Osteoblast (primary cell): ENCODE measurements around the gene FAM83G. TPM values are rescaled to one million over a fixed set of nuclear protein-coding genes. Genes with fewer than 3 reads are reported as not detected.
"Not testable (repeated sequence)": the region's sequence is repeated elsewhere in the genome, so short reads cannot be mapped to it uniquely, and the experiment has no call there.

Source experiments
- DNase-seq: peaks from one replicate; pipeline ENCODE4 v3.0.0; 2011; ENCODE audit warnings: low spot score, mixed read lengths; ENCODE audit not compliant: insufficient read length; ENCODE audit errors: missing footprints
- H2AFZ ChIP-seq: 2 replicates; pipeline ENCODE4 v1.6.0; 2011; ENCODE audit warnings: mild to moderate bottlenecking, low read length
- H3K27ac ChIP-seq: 2 replicates; pipeline ENCODE4 v1.5.1; 2011; ENCODE audit warnings: mild to moderate bottlenecking, low read depth, low read length, moderate library complexity
- H3K27me3 ChIP-seq: 2 replicates; pipeline ENCODE4 v1.6.0; 2012; ENCODE audit warnings: mild to moderate bottlenecking, control low read depth, inconsistent platforms, low read length, moderate library complexity; ENCODE audit not compliant: insufficient read depth
- H3K36me3 ChIP-seq: 2 replicates; pipeline ENCODE4 v1.5.1; 2011; ENCODE audit warnings: mild to moderate bottlenecking, low read length, control low read depth, moderate library complexity; ENCODE audit not compliant: insufficient read depth
- H3K4me1 ChIP-seq: 2 replicates; pipeline ENCODE4 v1.5.1; 2011; ENCODE audit warnings: mild to moderate bottlenecking, low read length, control low read depth, moderate library complexity; ENCODE audit not compliant: insufficient read depth
- H3K4me2 ChIP-seq: 2 replicates; pipeline ENCODE4 v1.6.0; 2011; ENCODE audit warnings: mild to moderate bottlenecking, low read length; ENCODE audit not compliant: insufficient read depth
- H3K4me3 ChIP-seq: fragments of 200-600 bp; sonication (generic); 3 replicates; pipeline ENCODE4 v1.5.1; 2012; ENCODE audit warnings: mild to moderate bottlenecking, low read length, inconsistent platforms; ENCODE audit not compliant: insufficient read depth
- H3K79me2 ChIP-seq: 2 replicates; pipeline ENCODE4 v1.6.0; 2012; ENCODE audit warnings: mild to moderate bottlenecking, low read length, control low read depth, inconsistent platforms; ENCODE audit not compliant: insufficient read depth
- H3K9me3 ChIP-seq: 2 replicates; pipeline ENCODE4 v1.5.1; 2011; ENCODE audit warnings: low read depth, low read length, control low read depth
- H4K20me1 ChIP-seq: 2 replicates; pipeline ENCODE4 v1.6.0; 2012; ENCODE audit warnings: mild to moderate bottlenecking, low read length, control low read depth; ENCODE audit not compliant: insufficient read depth
- CTCF ChIP-seq: IDR thresholded peaks from 2 replicates; pipeline ENCODE4 v1.5.1; 2011; ENCODE audit warnings: mild to moderate bottlenecking, low read depth, low read length, moderate library complexity; ENCODE audit errors: extremely low read depth
- total RNA-seq: library from RNA; depleted of rRNA; stranded (reverse); fragments of >200 nt; gene quantifications from 2 replicates; pipeline ENCODE4 v1.2.3, GENCODE V29; 2012

FAM83G gene
- total RNA-seq, 1 donor: 11.6 TPM

- Histone ChIP-seq H3K4me2 (no peak overlapping the region), H4K20me1 (peaks cover 3% of the 10 kb centered on the region), H3K4me1 (no peaks in the 10 kb centered on the region), H3K27ac (no peak overlapping the region), H3K79me2 (peaks cover 3% of the 10 kb centered on the region), H3K4me3 (no peak overlapping the region), H3K9me3 (no peaks in the 10 kb centered on the region), H2AFZ (no peak overlapping the region), H3K27me3 (no peaks in the 10 kb centered on the region), H3K36me3 (peaks cover 12% of the 10 kb centered on the region)
- DNase-seq: no peak
- TF ChIP-seq CTCF: no peak
These were observed 75.9 kb downstream of the FAM83G start for GRCh38 chr17:18928628-18929125.

GRCh38 chr17:18925187-18925586, 79.4 kb downstream of the FAM83G start:
- no peak overlapping the region for H3K27ac ChIP-seq
- H4K20me1 ChIP-seq: peaks cover 15% of the 10 kb centered on the region
- no peak overlapping the region for H3K4me3 ChIP-seq
- H2AFZ ChIP-seq: no peak overlapping the region
- no peak for TF ChIP-seq CTCF
- no peak overlapping the region for H3K4me2 ChIP-seq
- no peaks in the 10 kb centered on the region for H3K27me3 ChIP-seq
- DNase-seq: no peak
- H3K9me3 ChIP-seq: no peaks in the 10 kb centered on the region
- peaks cover 19% of the 10 kb centered on the region for H3K4me1 ChIP-seq
- H3K79me2 ChIP-seq: peaks cover 6% of the 10 kb centered on the region
- peaks cover 12% of the 10 kb centered on the region for H3K36me3 ChIP-seq

- H3K27me3 ChIP-seq, DNase-seq, H3K36me3 ChIP-seq, H3K4me3 ChIP-seq, H2AFZ ChIP-seq, H3K9me3 ChIP-seq, H3K4me2 ChIP-seq, H3K27ac ChIP-seq: not testable (repeated sequence)
- Histone ChIP-seq H4K20me1 (peaks cover 15% of the 10 kb centered on the region), H3K4me1 (peaks cover 19% of the 10 kb centered on the region), H3K79me2 (peaks cover 12% of the 10 kb centered on the region)
These were observed 82.0 kb downstream of the FAM83G start for GRCh38 chr17:18922596-18922995.

GRCh38 chr17:18921912-18922451, 82.6 kb downstream of the FAM83G start:
- no peak for TF ChIP-seq CTCF
- DNase-seq: peak; percentile 79
- Histone ChIP-seq H4K20me1 (peaks cover 15% of the 10 kb centered on the region), H3K27ac (peak overlapping the region; percentile 22), H3K36me3 (peaks cover 5% of the 10 kb centered on the region), H3K4me3 (no peak overlapping the region), H3K4me1 (peaks cover 21% of the 10 kb centered on the region), H3K4me2 (peak overlapping the region; percentile 39), H3K79me2 (peaks cover 12% of the 10 kb centered on the region), H3K27me3 (no peaks in the 10 kb centered on the region), H3K9me3 (no peaks in the 10 kb centered on the region), H2AFZ (no peak overlapping the region)
